KG1 (cell line): ENCODE results near the gene EIF4B.
A peak's percentile ranks its signal among the peaks of the same experiment; 100 is the strongest.
"Not testable (repeated sequence)": the region's sequence is repeated elsewhere in the genome, so short reads cannot be mapped to it uniquely, and the experiment has no call there.

Experiments
- DNase-seq: peaks from one replicate; lab custom pipeline; 2025; lab: John Stamatoyannopoulos, UW

EIF4B gene

GRCh38 chr12:53005986-53006809 is at the start of gene EIF4B:
Gene EIF4B (plus strand): TSS chr12:53006456. CDS start chr12:53006484, 28 bp downstream.
- peak; percentile 73 for DNase-seq

- no peak for DNase-seq
Measured at GRCh38 chr12:52956987-52957386, 49.3 kb upstream of the EIF4B start.

- no peak for DNase-seq
Measured at GRCh38 chr12:52964556-52965336, 41.5 kb upstream of the EIF4B start.

- DNase-seq, result no peak
Measured at GRCh38 chr12:52965337-52965731, 40.9 kb upstream of the EIF4B start.

GRCh38 chr12:52969166-52969795 is 37.0 kb upstream of the EIF4B start:
- DNase-seq, result no peak

GRCh38 chr12:52969828-52970569 is 36.3 kb upstream of the EIF4B start:
- DNase-seq, result no peak

GRCh38 chr12:52971679-52972329 is 34.5 kb upstream of the EIF4B start:
- no peak for DNase-seq

GRCh38 chr12:52975204-52975603 is 31.1 kb upstream of the EIF4B start:
- no peak for DNase-seq

GRCh38 chr12:52975820-52976573 is 30.3 kb upstream of the EIF4B start:
- DNase-seq, result no peak

- no peak for DNase-seq
Measured at GRCh38 chr12:52976574-52977071, 29.6 kb upstream of the EIF4B start.

- no peak for DNase-seq
Measured at GRCh38 chr12:52977170-52977569, 29.1 kb upstream of the EIF4B start.

- DNase-seq, result no peak
Measured at GRCh38 chr12:52980096-52980649, 26.1 kb upstream of the EIF4B start.

GRCh38 chr12:52980650-52981423 is 25.4 kb upstream of the EIF4B start:
- peak; percentile 19 for DNase-seq

GRCh38 chr12:52984136-52984535 is 22.1 kb upstream of the EIF4B start:
- no peak for DNase-seq

- DNase-seq, result no peak
Measured at GRCh38 chr12:52988898-52989297, 17.4 kb upstream of the EIF4B start.

GRCh38 chr12:52990206-52990605 is 16.1 kb upstream of the EIF4B start:
- DNase-seq, result no peak

- not testable (repeated sequence) for DNase-seq
Measured at GRCh38 chr12:52992240-52992639, 14.0 kb upstream of the EIF4B start.

GRCh38 chr12:52992699-52993557 is 13.3 kb upstream of the EIF4B start:
- no peak for DNase-seq

- no peak for DNase-seq
Measured at GRCh38 chr12:52993558-52993869, 12.7 kb upstream of the EIF4B start.
